ENCODE measurements around the gene SYNGR2.
A peak's percentile ranks its signal among the peaks of the same experiment; 100 is the strongest.

GRCh38 chr17:78128551-78129350 is 39.6 kb upstream of the SYNGR2 start, which contains the start of gene TMC6:
- TF ChIP-seq CTCF (tag by site-specific recombination; IDR thresholded peaks at IDR 0.05) (no peak), GLI4 (tag by site-specific recombination; IDR thresholded peaks at IDR 0.05) (no peak), BCL6B (tag by site-specific recombination; IDR thresholded peaks at IDR 0.05) (no peak), ZNF184 (tag by site-specific recombination; IDR thresholded peaks at IDR 0.05) (no peak), YY1 (tag by site-specific recombination; IDR thresholded peaks at IDR 0.05) (no peak), TCF7L2 (IDR thresholded peaks at IDR 0.05; ENCODE audit: borderline replicate concordance, low read depth, low read length) (no peak), ZBTB7A (tag by site-specific recombination; IDR thresholded peaks at IDR 0.05; ENCODE audit: low read depth) (no peak; the same call in 1 of the 2 replicates), ZFHX2 (tag by site-specific recombination; conservative IDR thresholded peaks at IDR 0.05) (peak; percentile 84), REPIN1 (tag by site-specific recombination; IDR thresholded peaks at IDR 0.05; ENCODE audit: low read depth) (no peak), ZNF549 (tag by site-specific recombination; IDR thresholded peaks at IDR 0.05) (no peak), ZNF174 (tag by site-specific recombination; IDR thresholded peaks at IDR 0.05) (no peak), ZFP41 (tag by site-specific recombination; IDR thresholded peaks at IDR 0.05; ENCODE audit: borderline replicate concordance) (no peak)

Measured in HEK293 (cell line).